Endothelial cell of umbilical vein (primary cell): ENCODE measurements around the gene AHRR. TPM values are rescaled to one million over a fixed set of nuclear protein-coding genes. Genes with fewer than 3 reads are reported as not detected.

Experiments
- BruUV-seq: library from RNA; stranded (reverse); fragments of 400-500 nt; replicated peaks from 2 replicates; lab custom pipeline; 2021; lab: Mats Ljungman, UMichigan
- CTCF ChIA-PET: fragments of 300-600, 350-600 bp; sonication (Branson Sonifier 250); formaldehyde crosslinking; loops from one replicate; lab custom pipeline; 2021; ENCODE audit warnings: antibody characterized with exemption, inconsistent platforms; lab: Charles Lee
- POLR2A ChIA-PET: fragments of 300-600, 350-600 bp; sonication (Branson Sonifier 250); formaldehyde crosslinking; loops from one replicate; lab custom pipeline; 2021; ENCODE audit warnings: antibody characterized with exemption, inconsistent platforms; lab: Charles Lee
- DNase-seq: peaks from one replicate; pipeline ENCODE4 v3.0.0-alpha.2; 2011; ENCODE audit warnings: low read depth, low spot score
- FAIRE-seq: peaks from 2 replicates; lab custom pipeline; 2011; peaks lifted over from hg19 to GRCh38; lab: Jason Lieb, UNC
- H2AFZ ChIP-seq: 2 replicates; pipeline ENCODE4 v1.6.0; 2012; ENCODE audit warnings: low read depth, low read length, control low read depth, inconsistent platforms
- H3K27ac ChIP-seq: 2 replicates; pipeline ENCODE4 v1.5.1; 2011; ENCODE audit warnings: low read depth, mild to moderate bottlenecking, control low read depth, low read length, moderate library complexity; ENCODE audit not compliant: insufficient read depth
- H3K27me3 ChIP-seq, 2 experiments: 2 replicates each; pipeline versions ENCODE4 v1.6.0 to v1.6.1; 2011; ENCODE audit warnings: low read length in 2 of 2, mixed read lengths in 1 of 2; ENCODE audit not compliant: control insufficient read depth in 2 of 2, insufficient read depth in 2 of 2
- H3K36me3 ChIP-seq, 2 experiments: 2 replicates in 1 of 2; 3 replicates in 1 of 2; pipeline ENCODE4 v1.5.1; 2011; ENCODE audit warnings: low read length in 2 of 2, mild to moderate bottlenecking in 1 of 2, moderate library complexity in 1 of 2; ENCODE audit not compliant: control insufficient read depth in 2 of 2, insufficient read depth in 2 of 2; ENCODE audit errors: extremely low read depth in 1 of 2
- H3K4me1 ChIP-seq: 3 replicates; pipeline ENCODE4 v1.5.1; 2011; ENCODE audit warnings: mild to moderate bottlenecking, low read length; ENCODE audit not compliant: control insufficient read depth, insufficient read depth; ENCODE audit errors: extremely low read depth
- H3K4me2 ChIP-seq: 2 replicates; pipeline ENCODE4 v1.6.1; 2011; ENCODE audit warnings: low read length, control low read depth, mixed read lengths; ENCODE audit not compliant: insufficient read depth
- H3K4me3 ChIP-seq, 3 experiments: fragments of 200-600 bp in 1 of 3; sonication (generic), shearing (Covaris generic) in 1 of 3; replicated peaks in 1 of 3; 2 replicates each; pipeline ENCODE4 v1.5.1; 2011 to 2016; ENCODE audit warnings: control low read depth in 3 of 3, low read length in 3 of 3, mild to moderate bottlenecking in 2 of 3, inconsistent platforms in 1 of 3, low read depth in 1 of 3, moderate library complexity in 1 of 3; ENCODE audit not compliant: insufficient read depth in 1 of 3
- H3K79me2 ChIP-seq: 2 replicates; pipeline ENCODE4 v1.6.0; 2012; ENCODE audit warnings: low read length, inconsistent platforms; ENCODE audit not compliant: control insufficient read depth, insufficient read depth
- H3K9ac ChIP-seq: replicated peaks from 2 replicates; pipeline ENCODE3; 2011; ENCODE audit warnings: low read length, control low read depth; ENCODE audit not compliant: insufficient read depth; ENCODE audit errors: extremely low read depth
- H3K9me1 ChIP-seq: replicated peaks from 3 replicates; pipeline ENCODE4 v1.6.0; 2011; ENCODE audit warnings: mild to moderate bottlenecking, low read length; ENCODE audit not compliant: control insufficient read depth, insufficient read depth; ENCODE audit errors: extremely low read depth
- H3K9me3 ChIP-seq: replicated peaks from 2 replicates; pipeline ENCODE4 v1.5.1; 2012; ENCODE audit warnings: low read length, inconsistent platforms; ENCODE audit not compliant: control insufficient read depth, insufficient read depth
- H4K20me1 ChIP-seq: replicated peaks from 2 replicates; pipeline ENCODE3; 2011; ENCODE audit warnings: mild to moderate bottlenecking, low read length; ENCODE audit not compliant: control insufficient read depth, insufficient read depth; ENCODE audit errors: extremely low read depth
- EZH2 ChIP-seq: IDR thresholded peaks from 2 replicates; pipeline ENCODE4 v1.6.1; 2012; ENCODE audit warnings: borderline replicate concordance, low read depth, mild to moderate bottlenecking, moderate library complexity, low read length, inconsistent platforms; ENCODE audit not compliant: severe bottlenecking
- FOS ChIP-seq: IDR thresholded peaks from 2 replicates; pipeline ENCODE4 v1.6.1; 2011; ENCODE audit warnings: mild to moderate bottlenecking, low read length, moderate library complexity, borderline replicate concordance; ENCODE audit not compliant: insufficient read depth
- GATA2 ChIP-seq: IDR thresholded peaks from 2 replicates; pipeline ENCODE4 v1.7.0; 2011; ENCODE audit warnings: low read depth, mild to moderate bottlenecking, moderate library complexity, mixed read lengths, low read length; ENCODE audit not compliant: insufficient read length, insufficient read depth
- JUN ChIP-seq: IDR thresholded peaks from 2 replicates; pipeline ENCODE4 v1.6.1; 2011; ENCODE audit warnings: borderline replicate concordance, low read depth; ENCODE audit not compliant: insufficient read length, insufficient read depth
- MYC ChIP-seq: IDR thresholded peaks from one replicate; pipeline ENCODE4 v1.6.1; 2011; ENCODE audit warnings: mild to moderate bottlenecking, low read depth, low read length
- POLR2A ChIP-seq: IDR thresholded peaks from 2 replicates; pipeline ENCODE4 v1.6.1; 2012; ENCODE audit warnings: low read depth, mild to moderate bottlenecking, control low read depth, low read length
- POLR2AphosphoS5 ChIP-seq: IDR thresholded peaks from 2 replicates; pipeline ENCODE4 v1.6.1; 2012; ENCODE audit warnings: low read depth, mild to moderate bottlenecking, control low read depth, low read length, moderate library complexity; ENCODE audit not compliant: insufficient read depth
- dilution Hi-C: fragments of 300-500 bp; cut with MboI; formaldehyde crosslinking; loops from one replicate; pipeline ENCODE4 v1.15.0; 2019; ENCODE audit warnings: low sequenced_read_pairs; ENCODE audit not compliant: extremely low pct_ligation_motif_present
- intact Hi-C: fragments of 100-400 bp; cut with micrococcal nuclease; formaldehyde crosslinking; loops from one replicate; pipeline ENCODE4 v1.10.0; 2022
- polyA plus RNA-seq, 4 experiments: library from polyadenylated mRNA; depleted of rRNA in 3 of 4; stranded (reverse) in 3 of 4; unstranded in 1 of 4; fragments of >200 nt; gene quantifications; 2 replicates each; pipeline versions ENCODE4 v1.2.1 to v1.2.3, GENCODE V29; 2011 to 2012; ENCODE audit warnings: missing spikeins in 1 of 4
- total RNA-seq: library from RNA; stranded (reverse); gene quantifications from 2 replicates; pipeline ENCODE4 v1.2.3, GENCODE V29; 2021
- TF ChIP-seq, protein P1 (sequence below), 2 donors: IDR thresholded peaks; 1 replicate in 1 of 2; 2 replicates in 1 of 2; pipeline ENCODE4 v1.5.1; 2011; ENCODE audit warnings: low read length in 2 of 2, mild to moderate bottlenecking in 2 of 2, moderate library complexity in 2 of 2, control low read depth in 1 of 2, inconsistent platforms in 1 of 2, low read depth in 1 of 2; ENCODE audit not compliant: insufficient read depth in 1 of 2; ENCODE audit errors: extremely low read depth in 1 of 2
- TF ChIP-seq, protein P2 (sequence below): IDR thresholded peaks from 2 replicates; pipeline ENCODE4 v1.6.1; 2011; ENCODE audit not compliant: insufficient read depth, insufficient read length

Gene AHRR
- total and polyA plus RNA-seq, 2 donors (not counting 3 experiments of a cell fraction or from before 2014, with no cell fraction given) = 3.1 to 7.3 TPM

DNA sequence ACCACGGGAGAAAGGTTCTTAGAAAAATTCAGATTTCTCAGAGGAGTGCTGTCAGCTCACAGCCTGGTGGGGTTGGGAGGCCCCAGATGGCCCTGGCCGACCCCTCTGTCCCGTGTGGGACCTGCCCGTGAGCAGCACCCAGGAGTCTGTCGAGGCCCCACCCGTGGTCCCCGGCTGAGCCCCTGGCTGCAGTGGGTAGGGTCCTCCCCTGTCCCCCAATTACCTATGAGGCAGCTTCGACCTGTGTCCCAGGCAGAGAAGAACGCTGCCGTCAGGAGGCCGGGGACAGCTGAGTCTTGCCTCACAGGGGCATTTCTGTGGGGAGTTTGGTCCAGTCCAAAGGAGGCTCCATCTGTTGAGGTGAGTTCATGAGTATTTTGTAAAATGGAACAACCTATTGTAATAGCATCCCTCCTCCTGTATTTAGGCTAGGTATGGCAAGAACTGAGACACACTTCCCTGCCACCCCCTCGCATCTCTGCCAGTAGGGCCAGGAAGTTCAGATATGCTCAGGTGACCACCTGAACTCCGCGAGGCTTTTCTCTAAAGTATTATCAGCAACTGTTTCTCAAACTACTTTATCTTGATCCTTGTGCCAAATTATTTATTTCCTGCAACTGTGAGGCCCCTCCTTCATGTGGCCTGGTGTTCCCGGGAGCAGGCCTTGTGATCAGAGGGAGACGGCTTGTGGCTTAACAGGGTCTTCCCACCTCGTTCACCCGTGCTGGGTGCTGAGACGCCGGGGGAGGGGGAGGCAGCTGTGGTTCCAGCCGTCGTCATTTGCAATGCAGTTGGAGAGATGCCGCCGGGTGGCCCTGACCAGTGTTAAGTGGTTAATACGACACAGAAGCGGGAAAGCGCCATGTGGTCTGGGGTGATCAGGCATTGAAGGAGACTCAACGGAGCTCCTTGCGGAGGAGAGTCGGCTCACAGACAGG, 1.7 kb downstream of the AHRR start:
- ChIA-PET POLR2A (no interaction called here), CTCF (interaction anchor here (1.5 kb wide), 1 partner anchor 19 kb away, joined by 4 read pairs; no protein-coding TSS in a partner anchor)
- Histone ChIP-seq H3K27ac (no peak overlapping the region), H3K4me3 (no peak overlapping the region), H3K9me3 (no peaks in the 10 kb centered on the region), H3K4me2 (peak overlapping the region; percentile 40), H3K9ac (no peak overlapping the region), H3K36me3 (no peaks in the 10 kb centered on the region), H2AFZ (no peak overlapping the region), H3K9me1 (no peaks in the 10 kb centered on the region), H3K27me3 (peaks cover 2 to 8% of the 10 kb centered on the region in 2 experiments), H3K79me2 (peaks cover 9% of the 10 kb centered on the region), H4K20me1 (no peaks in the 10 kb centered on the region), H3K4me1 (peaks cover 8% of the 10 kb centered on the region)
- no TSS peak for BruUV-seq
- no peak for FAIRE-seq
- dilution Hi-C loops = no loop called here
- DNase-seq = no peak
- TF ChIP-seq, protein P1, sequence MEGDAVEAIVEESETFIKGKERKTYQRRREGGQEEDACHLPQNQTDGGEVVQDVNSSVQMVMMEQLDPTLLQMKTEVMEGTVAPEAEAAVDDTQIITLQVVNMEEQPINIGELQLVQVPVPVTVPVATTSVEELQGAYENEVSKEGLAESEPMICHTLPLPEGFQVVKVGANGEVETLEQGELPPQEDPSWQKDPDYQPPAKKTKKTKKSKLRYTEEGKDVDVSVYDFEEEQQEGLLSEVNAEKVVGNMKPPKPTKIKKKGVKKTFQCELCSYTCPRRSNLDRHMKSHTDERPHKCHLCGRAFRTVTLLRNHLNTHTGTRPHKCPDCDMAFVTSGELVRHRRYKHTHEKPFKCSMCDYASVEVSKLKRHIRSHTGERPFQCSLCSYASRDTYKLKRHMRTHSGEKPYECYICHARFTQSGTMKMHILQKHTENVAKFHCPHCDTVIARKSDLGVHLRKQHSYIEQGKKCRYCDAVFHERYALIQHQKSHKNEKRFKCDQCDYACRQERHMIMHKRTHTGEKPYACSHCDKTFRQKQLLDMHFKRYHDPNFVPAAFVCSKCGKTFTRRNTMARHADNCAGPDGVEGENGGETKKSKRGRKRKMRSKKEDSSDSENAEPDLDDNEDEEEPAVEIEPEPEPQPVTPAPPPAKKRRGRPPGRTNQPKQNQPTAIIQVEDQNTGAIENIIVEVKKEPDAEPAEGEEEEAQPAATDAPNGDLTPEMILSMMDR (IDR thresholded peaks at IDR 0.05; ENCODE audit: extremely low read depth in 1 of 2, insufficient read depth in 1 of 2, low read depth in 1 of 2, low read length in 2 of 2) = no peak
- TF ChIP-seq, protein P2, sequence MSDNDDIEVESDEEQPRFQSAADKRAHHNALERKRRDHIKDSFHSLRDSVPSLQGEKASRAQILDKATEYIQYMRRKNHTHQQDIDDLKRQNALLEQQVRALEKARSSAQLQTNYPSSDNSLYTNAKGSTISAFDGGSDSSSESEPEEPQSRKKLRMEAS = no peak
- no peak for TF ChIP-seq POLR2A
- TF ChIP-seq FOS = no peak
- TF ChIP-seq EZH2 = no peak
- no peak for TF ChIP-seq POLR2AphosphoS5
- TF ChIP-seq JUN = no peak
- TF ChIP-seq MYC = no peak
- no peak for TF ChIP-seq GATA2
- intact Hi-C loops = loop anchor here (5.0 kb wide), 1 partner anchor 136 kb away; no protein-coding TSS in a partner anchor
